HepG2 (cell line): Measurements from ENCODE around the gene PIGBOS1.
A peak's percentile ranks its signal among the peaks of the same experiment; 100 is the strongest.

Source experiments
- CTCF ChIP-seq: sonication (generic); formaldehyde crosslinking; IDR thresholded peaks from 2 replicates; pipeline ENCODE4 v1.5.0; 2020; ENCODE audit warnings: mild to moderate bottlenecking, missing genetic modification reagents, moderate library complexity
- GLMP ChIP-seq: sonication (generic); formaldehyde crosslinking; IDR thresholded peaks from 2 replicates; pipeline ENCODE4 v1.9.0; 2021; ENCODE audit warnings: missing genetic modification reagents, mild to moderate bottlenecking, borderline replicate concordance
- MBNL3 ChIP-seq: fragments of 250-450 bp; sonication (Bioruptor Pico); conservative IDR thresholded peaks from 2 replicates; pipeline ENCODE4 v1.8.0; 2022; ENCODE audit warnings: mild to moderate bottlenecking, inconsistent platforms
- MYC ChIP-seq: sonication (generic); formaldehyde crosslinking; IDR thresholded peaks from 2 replicates; pipeline ENCODE4 v1.9.0; 2021; ENCODE audit warnings: missing genetic modification reagents, borderline replicate concordance
- SMC3 ChIP-seq: IDR thresholded peaks from 2 replicates; pipeline ENCODE4 v1.6.1; 2011; ENCODE audit warnings: low read length, improper control_type of control experiment
- SUZ12 ChIP-seq: fragments of 150-350 bp; IDR thresholded peaks from 2 replicates; pipeline ENCODE4 v1.6.1; 2014; ENCODE audit warnings: low read depth, low read length
- ZMYM2 ChIP-seq: sonication (generic); formaldehyde crosslinking; IDR thresholded peaks from 2 replicates; pipeline ENCODE4 v1.8.0; 2022; ENCODE audit warnings: mild to moderate bottlenecking, missing genetic modification reagents
- ZNF512B ChIP-seq: sonication (generic); formaldehyde crosslinking; IDR thresholded peaks from 2 replicates; pipeline ENCODE4 v1.5.1; 2020; ENCODE audit warnings: missing genetic modification reagents, mild to moderate bottlenecking, borderline replicate concordance
- ZNF615 ChIP-seq: sonication (generic); formaldehyde crosslinking; IDR thresholded peaks from 2 replicates; pipeline ENCODE4 v1.5.0; 2020; ENCODE audit warnings: mild to moderate bottlenecking, missing genetic modification reagents, borderline replicate concordance

- TF ChIP-seq ZNF615 (no peak), SMC3 (no peak), CTCF (CRISPR knock-in tag) (no peak), SUZ12 (no peak), ZMYM2 (CRISPR knock-in tag) (0 out of 2 replicates have a peak, but pooled peaks have one; percentile 12), GLMP (CRISPR knock-in tag) (no peak), MYC (CRISPR knock-in tag) (no peak), MBNL3 (CRISPR knock-in tag) (no peak), ZNF512B (CRISPR knock-in tag) (no peak)
These were observed 764 bp upstream of the PIGBOS1 start for GRCh38 chr15:55319537-55320237.
